Measurements from ENCODE around the gene ALB.

GRCh38 chr4:73405138-73405537 is 1.1 kb downstream of the ALB start:
- TF ChIP-seq EZH2phosphoT487 (IDR thresholded peaks at IDR 0.05; ENCODE audit: insufficient read depth, low read depth), result no peak
- TF ChIP-seq EZH2 (IDR thresholded peaks at IDR 0.05; ENCODE audit: insufficient read depth, poor library complexity, severe bottlenecking), result no peak
